PFSK-1 (cell line): ENCODE results near the gene HYKK.

Source experiments
- FOXP2 ChIP-seq: optimal IDR thresholded peaks from 2 replicates; pipeline ENCODE3; 2011; ENCODE audit warnings: borderline replicate concordance, control low read depth, inconsistent platforms; ENCODE audit not compliant: insufficient read depth; ENCODE audit errors: extremely low read length, extremely low read depth
- POLR2AphosphoS5 ChIP-seq: IDR thresholded peaks from 2 replicates; pipeline ENCODE4 v1.6.1; 2012; ENCODE audit warnings: low read depth, mild to moderate bottlenecking, control low read depth, low read length, moderate library complexity
- REST ChIP-seq, 2 experiments: IDR thresholded peaks; 2 replicates each; pipeline versions ENCODE4 v1.6.1 to v1.8.0; 2011 to 2012; ENCODE audit warnings: low read depth in 2 of 2, low read length in 2 of 2, control low read depth in 1 of 2, inconsistent platforms in 1 of 2, mild to moderate bottlenecking in 1 of 2, moderate library complexity in 1 of 2; ENCODE audit not compliant: insufficient read depth in 1 of 2
- SIN3A ChIP-seq: IDR thresholded peaks from 2 replicates; pipeline ENCODE4 v1.6.1; 2012; ENCODE audit warnings: mild to moderate bottlenecking, low read length, moderate library complexity, borderline replicate concordance; ENCODE audit not compliant: insufficient read depth
- TAF1 ChIP-seq: IDR thresholded peaks from 2 replicates; pipeline ENCODE4 v1.6.1; 2012; ENCODE audit warnings: low read length, control low read depth, borderline replicate concordance; ENCODE audit not compliant: insufficient read depth

- TF ChIP-seq POLR2AphosphoS5 (no peak), SIN3A (no peak), TAF1 (no peak), FOXP2 (no peak), REST (IDR thresholded peaks at IDR 0.05; ENCODE audit: insufficient read depth in 1 of 2, low read depth in 2 of 2, low read length in 2 of 2) (no peak)
Measured at GRCh38 chr15:78563092-78563491, 55.7 kb downstream of the HYKK start.
